HEK293 (cell line): ENCODE results near the gene CELA2A.

Experiments
- ELK4 ChIP-seq: IDR thresholded peaks from 2 replicates; pipeline ENCODE4 v1.6.1; 2011; ENCODE audit warnings: mild to moderate bottlenecking, low read depth, low read length, borderline replicate concordance
- ZNF518A ChIP-seq: fragments of 450-650 bp; formaldehyde crosslinking; conservative IDR thresholded peaks from 2 replicates; pipeline ENCODE4 v1.5.1; 2016; ENCODE audit warnings: low read depth, missing biosample characterization, missing genetic modification characterization

- TF ChIP-seq ZNF518A (tag by site-specific recombination) (no peak), ELK4 (no peak)
These were observed 44.2 kb upstream of the CELA2A start for GRCh38 chr1:15412175-15412800.
